ENCODE results near the gene SPP1.

SPP1 gene

DNA sequence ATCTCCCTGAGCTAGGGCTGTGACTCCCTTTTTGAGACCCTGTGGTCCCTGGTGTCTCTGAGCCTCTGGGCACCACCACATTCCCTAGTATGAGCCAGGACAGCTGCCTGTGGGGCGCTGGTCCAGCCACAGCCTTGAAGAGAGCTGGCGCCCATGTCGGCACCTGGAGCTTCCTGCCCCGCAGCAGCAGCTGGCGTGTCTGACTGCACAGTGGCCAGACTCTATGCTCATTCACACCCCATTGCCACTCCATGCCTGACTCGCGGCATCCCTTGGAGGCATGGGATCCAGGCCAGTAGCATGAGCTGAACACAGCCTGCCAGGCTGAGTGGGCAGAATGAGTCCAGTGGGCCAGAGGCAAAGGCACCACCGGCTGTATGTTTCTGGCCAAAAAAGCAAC, 8.3 kb upstream of the SPP1 start:
- no peak overlapping the region for H3K27ac ChIP-seq (replicated peaks; ENCODE audit: low read length)
- DNase-seq (ENCODE audit: low spot score): no peak
- no peak overlapping the region for H4K91ac ChIP-seq (ENCODE audit: low read depth, low read length, poor library complexity)
- no peak overlapping the region for H2BK120ac ChIP-seq (ENCODE audit: low read depth, low read length)
- no peaks in the 10 kb centered on the region for H3K4me1 ChIP-seq (ENCODE audit: control insufficient read depth in 2 of 2, insufficient read depth in 1 of 2, low read depth in 1 of 2, low read length in 2 of 2)
- H2BK5ac ChIP-seq (ENCODE audit: low read length): no peak overlapping the region
- H3K36me3 ChIP-seq (replicated peaks in 1 of 2; ENCODE audit: control insufficient read depth in 2 of 2, insufficient read depth in 2 of 2, low read length in 2 of 2): no peaks in the 10 kb centered on the region
- peak overlapping the region; percentile 55 for H2BK15ac ChIP-seq (ENCODE audit: low read length)
- H3K9me3 ChIP-seq (replicated peaks in 1 of 2; ENCODE audit: control insufficient read depth in 2 of 2, insufficient read depth in 1 of 2, low read depth in 1 of 2, low read length in 2 of 2): no peaks in the 10 kb centered on the region
- H4K8ac ChIP-seq (ENCODE audit: low read depth, low read length): no peak overlapping the region
- H3K79me1 ChIP-seq (ENCODE audit: low read depth, low read length): no peaks in the 10 kb centered on the region
- H2AFZ ChIP-seq (ENCODE audit: low read length): no peak overlapping the region
- no CpG with 5 or more reads among the region's 8 CpGs for WGBS, 2 donors (ENCODE audit: extremely low coverage in 2 of 2, insufficient read length in 2 of 2, insufficient replicate concordance in 1 of 2)
- H3K14ac ChIP-seq (ENCODE audit: low read length): no peak overlapping the region
- no peak overlapping the region for H3K4me2 ChIP-seq (ENCODE audit: insufficient read depth, low read length, poor library complexity, severe bottlenecking)
- H3K27me3 ChIP-seq (ENCODE audit: control insufficient read depth in 3 of 3, insufficient read depth in 3 of 3, low read depth in 1 of 3, low read length in 3 of 3): no peaks in the 10 kb centered on the region
- H2BK12ac ChIP-seq (ENCODE audit: low read length): no peak overlapping the region
- peak overlapping the region; percentile 60 for H3K9ac ChIP-seq (ENCODE audit: low read depth, low read length, poor library complexity)
- no peak overlapping the region for H3K18ac ChIP-seq (ENCODE audit: low read length)
- no peak overlapping the region for H3K23ac ChIP-seq (ENCODE audit: low read depth, low read length, poor library complexity)
- H3K4ac ChIP-seq (ENCODE audit: low read length): no peak overlapping the region
- H2AK5ac ChIP-seq (ENCODE audit: low read depth, low read length): no peak overlapping the region
- H3K4me3 ChIP-seq (ENCODE audit: low read length in 2 of 2): no peak overlapping the region

DNA sequence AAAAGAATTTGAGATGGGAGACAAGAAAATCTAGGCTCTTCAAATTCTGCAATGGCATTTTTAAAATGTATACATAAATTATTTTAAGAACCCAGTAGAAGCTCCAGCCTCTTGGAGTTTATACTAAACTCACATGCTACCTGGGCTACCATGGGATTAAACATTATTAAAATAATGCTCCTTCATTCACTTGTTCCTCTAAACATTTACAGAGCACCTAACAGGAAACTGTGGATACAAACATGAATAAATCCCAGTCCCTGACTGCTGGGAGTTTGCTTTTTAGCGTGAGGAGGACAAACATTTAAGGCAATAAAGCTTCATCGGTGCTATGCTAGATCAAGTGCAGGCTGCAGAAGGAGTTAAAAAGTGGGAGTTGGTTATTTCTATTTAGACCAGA, 5.4 kb upstream of the SPP1 start:
- Histone ChIP-seq H2BK5ac (ENCODE audit: low read length) (no peak overlapping the region), H3K9ac (ENCODE audit: low read depth, low read length, poor library complexity) (no peak overlapping the region), H3K14ac (ENCODE audit: low read length) (no peak overlapping the region), H3K9me3 (replicated peaks in 1 of 2; ENCODE audit: control insufficient read depth in 2 of 2, insufficient read depth in 1 of 2, low read depth in 1 of 2, low read length in 2 of 2) (no peaks in the 10 kb centered on the region), H3K18ac (ENCODE audit: low read length) (no peak overlapping the region), H3K79me1 (ENCODE audit: low read depth, low read length) (no peaks in the 10 kb centered on the region), H3K4me1 (ENCODE audit: control insufficient read depth in 2 of 2, insufficient read depth in 1 of 2, low read depth in 1 of 2, low read length in 2 of 2) (peaks cover 0 to 4% of the 10 kb centered on the region in 2 donors), H3K27me3 (ENCODE audit: control insufficient read depth in 3 of 3, insufficient read depth in 3 of 3, low read depth in 1 of 3, low read length in 3 of 3) (no peaks in the 10 kb centered on the region), H3K4me2 (ENCODE audit: insufficient read depth, low read length, poor library complexity, severe bottlenecking) (no peak overlapping the region), H2BK120ac (ENCODE audit: low read depth, low read length) (no peak overlapping the region), H3K36me3 (replicated peaks in 1 of 2; ENCODE audit: control insufficient read depth in 2 of 2, insufficient read depth in 2 of 2, low read length in 2 of 2) (no peaks in the 10 kb centered on the region), H3K4ac (ENCODE audit: low read length) (no peak overlapping the region), H2BK12ac (ENCODE audit: low read length) (no peak overlapping the region), H2BK15ac (ENCODE audit: low read length) (no peak overlapping the region), H2AFZ (ENCODE audit: low read length) (no peak overlapping the region), H4K91ac (ENCODE audit: low read depth, low read length, poor library complexity) (no peak overlapping the region), H3K27ac (replicated peaks; ENCODE audit: low read length) (no peak overlapping the region), H2AK5ac (ENCODE audit: low read depth, low read length) (no peak overlapping the region), H3K23ac (ENCODE audit: low read depth, low read length, poor library complexity) (no peak overlapping the region), H3K4me3 (ENCODE audit: low read length in 2 of 2) (no peak overlapping the region), H4K8ac (ENCODE audit: low read depth, low read length) (no peak overlapping the region)
- no CpG with 5 or more reads among the region's 2 CpGs for WGBS, 2 donors (ENCODE audit: extremely low coverage in 2 of 2, insufficient read length in 2 of 2, insufficient replicate concordance in 1 of 2)
- no peak for DNase-seq (ENCODE audit: low spot score)

DNA sequence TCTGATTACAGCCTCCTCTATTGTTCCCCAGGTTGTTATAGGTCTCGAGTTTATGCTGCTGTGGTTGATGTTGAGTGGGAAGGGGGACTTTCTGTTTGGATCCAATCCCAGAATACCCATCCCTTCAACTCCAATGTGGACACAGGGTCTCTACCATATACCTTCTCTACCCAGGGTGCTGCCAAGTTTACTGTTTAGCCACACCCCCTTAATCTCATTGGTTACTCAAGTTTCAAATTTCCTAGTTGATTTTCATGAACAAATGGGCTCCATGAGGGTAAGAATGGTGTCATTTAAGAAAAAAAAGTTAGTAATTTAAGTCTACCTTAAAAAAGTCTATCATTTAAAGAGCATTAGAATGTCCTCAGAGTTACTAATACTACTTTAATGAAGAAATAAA, 3.6 kb upstream of the SPP1 start:
- H3K4ac ChIP-seq (ENCODE audit: low read length): no peak overlapping the region
- H3K27me3 ChIP-seq (ENCODE audit: control insufficient read depth in 3 of 3, insufficient read depth in 3 of 3, low read depth in 1 of 3, low read length in 3 of 3): no peaks in the 10 kb centered on the region
- no peak overlapping the region for H2AK5ac ChIP-seq (ENCODE audit: low read depth, low read length)
- H3K36me3 ChIP-seq (replicated peaks in 1 of 2; ENCODE audit: control insufficient read depth in 2 of 2, insufficient read depth in 2 of 2, low read length in 2 of 2): no peaks in the 10 kb centered on the region
- H2BK12ac ChIP-seq (ENCODE audit: low read length): no peak overlapping the region
- H3K18ac ChIP-seq (ENCODE audit: low read length): no peak overlapping the region
- no peak overlapping the region for H2BK15ac ChIP-seq (ENCODE audit: low read length)
- no peak overlapping the region for H3K4me2 ChIP-seq (ENCODE audit: insufficient read depth, low read length, poor library complexity, severe bottlenecking)
- H3K9ac ChIP-seq (ENCODE audit: low read depth, low read length, poor library complexity): no peak overlapping the region
- no peak overlapping the region for H4K91ac ChIP-seq (ENCODE audit: low read depth, low read length, poor library complexity)
- no peak overlapping the region for H2BK120ac ChIP-seq (ENCODE audit: low read depth, low read length)
- no peak overlapping the region for H3K14ac ChIP-seq (ENCODE audit: low read length)
- H3K27ac ChIP-seq (replicated peaks; ENCODE audit: low read length): no peak overlapping the region
- no peaks in the 10 kb centered on the region for H3K79me1 ChIP-seq (ENCODE audit: low read depth, low read length)
- peaks cover 0 to 13% of the 10 kb centered on the region in 2 donors for H3K4me1 ChIP-seq (ENCODE audit: control insufficient read depth in 2 of 2, insufficient read depth in 1 of 2, low read depth in 1 of 2, low read length in 2 of 2)
- H3K23ac ChIP-seq (ENCODE audit: low read depth, low read length, poor library complexity): no peak overlapping the region
- WGBS, 2 donors (ENCODE audit: extremely low coverage in 2 of 2, insufficient read length in 2 of 2, insufficient replicate concordance in 1 of 2): no CpG with 5 or more reads among the region's 1 CpG
- peak overlapping the region; percentile 3 for H2AFZ ChIP-seq (ENCODE audit: low read length)
- no peak overlapping the region for H2BK5ac ChIP-seq (ENCODE audit: low read length)
- no peak for DNase-seq (ENCODE audit: low spot score)
- H3K4me3 ChIP-seq (ENCODE audit: low read length in 2 of 2): no peak overlapping the region
- no peaks in the 10 kb centered on the region for H3K9me3 ChIP-seq (replicated peaks in 1 of 2; ENCODE audit: control insufficient read depth in 2 of 2, insufficient read depth in 1 of 2, low read depth in 1 of 2, low read length in 2 of 2)
- no peak overlapping the region for H4K8ac ChIP-seq (ENCODE audit: low read depth, low read length)

DNA sequence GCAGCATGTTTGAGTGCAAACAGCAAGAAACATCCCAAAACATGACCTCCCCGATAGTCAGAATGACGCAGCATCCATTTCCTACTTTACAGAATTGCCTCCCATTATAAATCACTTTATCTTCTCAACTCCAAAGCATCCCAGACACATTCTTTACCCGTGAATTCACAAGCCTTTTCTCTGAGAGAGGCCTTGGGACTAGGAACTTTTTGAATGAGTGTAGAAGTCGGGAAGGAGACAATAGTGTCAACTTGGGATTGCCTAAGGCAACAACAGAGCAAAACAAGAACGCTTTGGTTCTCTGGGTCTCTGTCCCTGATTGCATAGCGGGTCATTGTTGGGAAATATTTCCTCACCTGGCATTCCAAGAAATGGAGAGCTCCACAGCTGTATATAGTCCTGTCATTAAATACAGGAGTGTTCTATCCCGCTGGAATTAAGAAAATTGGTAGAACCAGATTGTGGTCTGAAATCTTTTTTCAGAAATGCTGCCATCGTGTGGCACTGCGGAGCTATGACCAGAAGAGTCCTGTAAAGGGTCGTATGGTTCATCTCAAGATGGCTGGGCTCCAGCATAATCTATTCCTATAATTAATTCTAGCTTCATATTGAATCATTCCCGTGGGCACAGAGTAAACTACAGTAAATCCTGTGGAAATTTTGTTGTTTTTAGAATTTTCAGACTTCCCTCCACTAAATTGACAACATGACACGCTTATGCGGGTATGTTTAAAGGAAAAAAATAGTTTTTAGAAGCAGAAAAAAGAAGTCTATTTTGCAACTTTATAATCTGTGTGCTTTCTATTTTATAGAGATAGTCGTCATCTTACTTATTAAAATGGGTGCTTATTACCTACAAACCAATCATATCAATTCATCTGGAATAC, 2.0 kb upstream of the SPP1 start:
- Histone ChIP-seq H2AK5ac (ENCODE audit: low read depth, low read length) (no peak overlapping the region), H3K27ac (replicated peaks; ENCODE audit: low read length) (no peak overlapping the region), H3K18ac (ENCODE audit: low read length) (no peak overlapping the region)

More for the DNA sequence above, 2.0 kb upstream of the SPP1 start:
- Histone ChIP-seq H3K4ac (ENCODE audit: low read length) (no peak overlapping the region), H3K27me3 (ENCODE audit: control insufficient read depth in 3 of 3, insufficient read depth in 3 of 3, low read depth in 1 of 3, low read length in 3 of 3) (no peaks in the 10 kb centered on the region), H4K91ac (ENCODE audit: low read depth, low read length, poor library complexity) (no peak overlapping the region), H2BK120ac (ENCODE audit: low read depth, low read length) (no peak overlapping the region), H3K9me3 (replicated peaks in 1 of 2; ENCODE audit: control insufficient read depth in 2 of 2, insufficient read depth in 1 of 2, low read depth in 1 of 2, low read length in 2 of 2) (no peaks in the 10 kb centered on the region), H3K14ac (ENCODE audit: low read length) (no peak overlapping the region), H3K4me1 (ENCODE audit: control insufficient read depth in 2 of 2, insufficient read depth in 1 of 2, low read depth in 1 of 2, low read length in 2 of 2) (peaks cover 0 to 13% of the 10 kb centered on the region in 2 donors), H3K23ac (ENCODE audit: low read depth, low read length, poor library complexity) (no peak overlapping the region), H3K79me1 (ENCODE audit: low read depth, low read length) (no peaks in the 10 kb centered on the region), H3K4me2 (ENCODE audit: insufficient read depth, low read length, poor library complexity, severe bottlenecking) (peak overlapping the region; percentile 28), H3K36me3 (replicated peaks in 1 of 2; ENCODE audit: control insufficient read depth in 2 of 2, insufficient read depth in 2 of 2, low read length in 2 of 2) (no peaks in the 10 kb centered on the region), H2AFZ (ENCODE audit: low read length) (peak overlapping the region; percentile 81), H2BK15ac (ENCODE audit: low read length) (no peak overlapping the region), H3K4me3 (ENCODE audit: low read length in 2 of 2) (peak overlapping the region in 1 of 2 donors; percentile 10), H4K8ac (ENCODE audit: low read depth, low read length) (no peak overlapping the region), H2BK12ac (ENCODE audit: low read length) (no peak overlapping the region), H3K9ac (ENCODE audit: low read depth, low read length, poor library complexity) (no peak overlapping the region), H2BK5ac (ENCODE audit: low read length) (no peak overlapping the region)
- DNase-seq (ENCODE audit: low spot score): peak; percentile 44
- no CpG with 5 or more reads among the region's 14 CpGs for WGBS, 2 donors (ENCODE audit: extremely low coverage in 2 of 2, insufficient read length in 2 of 2, insufficient replicate concordance in 1 of 2)
